Neuronal stem cell (in vitro differentiated cells): ENCODE measurements around the gene EFNA1.

Experiments used
- DNase-seq: peaks from one replicate; pipeline ENCODE4 v3.0.0-alpha.2; 2013; ENCODE audit warnings: low spot score
- H2AFZ ChIP-seq: one replicate; pipeline ENCODE4 v1.6.1; 2013; ENCODE audit warnings: mild to moderate bottlenecking, low read length, inconsistent platforms
- H2AK5ac ChIP-seq: 2 replicates; pipeline ENCODE4 v1.6.1; 2013; ENCODE audit warnings: low read depth, mild to moderate bottlenecking, inconsistent platforms, low read length, moderate library complexity, mixed read lengths
- H2BK120ac ChIP-seq: 2 replicates; pipeline ENCODE4 v1.6.1; 2013; ENCODE audit warnings: low read depth, mild to moderate bottlenecking, inconsistent platforms, low read length, moderate library complexity, mixed read lengths
- H2BK12ac ChIP-seq: one replicate; pipeline ENCODE4 v1.6.1; 2013; ENCODE audit warnings: low read length, inconsistent platforms
- H2BK15ac ChIP-seq: 2 replicates; pipeline ENCODE4 v1.6.1; 2013; ENCODE audit warnings: mild to moderate bottlenecking, low read length, inconsistent platforms, mixed read lengths
- H2BK5ac ChIP-seq: one replicate; pipeline ENCODE4 v1.6.1; 2013; ENCODE audit warnings: inconsistent platforms, mild to moderate bottlenecking, low read length, moderate library complexity
- H3K14ac ChIP-seq: one replicate; pipeline ENCODE4 v1.6.1; 2013; ENCODE audit warnings: low read length, inconsistent platforms
- H3K18ac ChIP-seq: 2 replicates; pipeline ENCODE4 v1.6.1; 2013; ENCODE audit warnings: low read length, inconsistent platforms
- H3K23ac ChIP-seq: 2 replicates; pipeline ENCODE4 v1.6.1; 2013; ENCODE audit warnings: low read depth, mild to moderate bottlenecking, mixed read lengths, low read length, inconsistent platforms; ENCODE audit not compliant: poor library complexity
- H3K27ac ChIP-seq: replicated peaks from 3 replicates; pipeline ENCODE4 v1.5.1; 2013; ENCODE audit warnings: low read length, inconsistent platforms
- H3K27me3 ChIP-seq, 3 experiments: 2 replicates each; pipeline ENCODE4 v1.6.1; 2013; ENCODE audit warnings: low read length in 3 of 3, mild to moderate bottlenecking in 2 of 3, inconsistent platforms in 1 of 3, low read depth in 1 of 3, mixed read lengths in 1 of 3, moderate library complexity in 1 of 3; ENCODE audit not compliant: control insufficient read depth in 3 of 3, insufficient read depth in 3 of 3
- H3K36me3 ChIP-seq, 2 donors: replicated peaks in 1 of 2; 2 replicates each; pipeline ENCODE4 v1.6.1; 2013; ENCODE audit warnings: low read length in 2 of 2; ENCODE audit not compliant: control insufficient read depth in 2 of 2, insufficient read depth in 2 of 2
- H3K4ac ChIP-seq: 2 replicates; pipeline ENCODE4 v1.6.1; 2013; ENCODE audit warnings: inconsistent platforms, mild to moderate bottlenecking, low read length, moderate library complexity
- H3K4me1 ChIP-seq, 2 donors: 1 replicate in 1 of 2; 2 replicates in 1 of 2; pipeline ENCODE4 v1.6.1; 2013; ENCODE audit warnings: low read length in 2 of 2, low read depth in 1 of 2; ENCODE audit not compliant: control insufficient read depth in 2 of 2, insufficient read depth in 1 of 2
- H3K4me2 ChIP-seq: one replicate; pipeline ENCODE4 v1.6.1; 2013; ENCODE audit warnings: mild to moderate bottlenecking, low read length, inconsistent platforms; ENCODE audit not compliant: insufficient read depth, poor library complexity, severe bottlenecking
- H3K4me3 ChIP-seq, 2 donors: 2 replicates each; pipeline ENCODE4 v1.5.1; 2013; ENCODE audit warnings: low read length in 2 of 2, mild to moderate bottlenecking in 2 of 2, inconsistent platforms in 1 of 2, moderate library complexity in 1 of 2
- H3K79me1 ChIP-seq: one replicate; pipeline ENCODE4 v1.6.1; 2013; ENCODE audit warnings: low read depth, mild to moderate bottlenecking, inconsistent platforms, low read length, moderate library complexity
- H3K9ac ChIP-seq: one replicate; pipeline ENCODE4 v1.6.1; 2013; ENCODE audit warnings: mild to moderate bottlenecking, low read depth, low read length, inconsistent platforms; ENCODE audit not compliant: poor library complexity
- H3K9me3 ChIP-seq, 2 donors: replicated peaks in 1 of 2; 2 replicates each; pipeline versions ENCODE3 to v1.6.1; 2013; ENCODE audit warnings: low read length in 2 of 2, mild to moderate bottlenecking in 2 of 2, inconsistent platforms in 1 of 2, low read depth in 1 of 2, mixed read lengths in 1 of 2, moderate library complexity in 1 of 2; ENCODE audit not compliant: control insufficient read depth in 2 of 2, insufficient read depth in 1 of 2
- H4K8ac ChIP-seq: one replicate; pipeline ENCODE4 v1.6.1; 2013; ENCODE audit warnings: low read depth, mild to moderate bottlenecking, inconsistent platforms, low read length, moderate library complexity
- H4K91ac ChIP-seq: one replicate; pipeline ENCODE4 v1.6.1; 2013; ENCODE audit warnings: low read length, low read depth, mild to moderate bottlenecking, inconsistent platforms; ENCODE audit not compliant: poor library complexity
- WGBS, 2 donors: extraction: QIAGEN DNeasy Blood & Tissue Kit; methylation state at CpG; one replicate each; pipeline ENCODE4 v1.1.7; 2013; ENCODE audit warnings: missing lambda C conversion rate in 2 of 2, mixed read lengths in 1 of 2; ENCODE audit not compliant: insufficient read length in 2 of 2, insufficient replicate concordance in 1 of 2; ENCODE audit errors: extremely low coverage in 2 of 2; 5-methylcytosine and 5-hydroxymethylcytosine counted together

EFNA1 gene

DNA sequence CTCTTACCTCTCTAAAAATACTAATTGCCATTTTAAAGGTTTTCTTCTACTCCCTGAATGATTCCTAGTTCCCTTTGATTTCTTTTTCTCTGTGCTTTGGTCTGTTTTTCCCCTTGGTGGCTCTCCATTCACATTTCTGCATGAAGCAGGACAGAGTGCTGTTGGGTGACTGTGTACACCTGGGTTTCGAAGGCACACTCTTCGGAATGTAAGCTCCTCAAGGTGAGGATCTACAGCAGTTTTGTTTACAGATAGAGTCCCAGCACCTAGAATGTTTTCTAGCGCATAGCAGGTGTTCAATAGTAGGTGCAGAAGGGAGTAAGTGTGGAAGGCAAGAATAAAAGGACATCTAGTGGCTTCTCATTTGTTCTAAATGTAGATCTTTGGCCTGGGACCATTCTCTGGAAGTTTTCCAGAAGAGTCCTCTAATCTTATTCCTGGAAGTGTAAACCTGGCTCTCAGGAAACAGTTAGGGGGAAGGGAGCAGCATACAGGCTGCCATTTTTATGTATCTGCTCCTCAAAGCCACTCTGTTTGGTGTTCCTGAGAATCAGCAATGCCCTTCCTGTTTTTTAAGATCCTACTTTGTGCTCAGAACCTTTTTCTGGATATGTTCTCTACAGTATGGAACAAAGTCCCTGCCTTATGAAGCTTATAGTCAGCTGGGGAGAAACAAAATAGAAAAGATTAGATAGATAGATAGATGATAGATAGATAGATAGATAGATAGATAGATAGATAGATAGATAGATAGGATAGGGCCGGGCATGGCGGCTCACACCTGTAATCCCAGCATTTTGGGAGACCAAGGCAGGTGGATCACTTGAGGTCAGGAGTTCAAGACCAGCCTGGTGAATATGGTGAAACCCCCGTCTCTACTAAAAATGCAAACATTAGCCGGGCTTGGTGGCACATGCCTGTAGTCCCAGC is 22.8 kb upstream of the EFNA1 start:
- Histone ChIP-seq H4K8ac (no peak overlapping the region), H3K36me3 (no peaks in the 10 kb centered on the region), H2BK12ac (no peak overlapping the region), H3K9me3 (no peaks in the 10 kb centered on the region), H3K23ac (no peak overlapping the region), H3K27me3 (peaks cover 0 to 44% (median 0%) of the 10 kb centered on the region in 3 experiments), H3K79me1 (no peaks in the 10 kb centered on the region), H3K4ac (no peak overlapping the region), H3K18ac (no peak overlapping the region), H2AFZ (no peak overlapping the region), H2AK5ac (no peak overlapping the region), H3K4me2 (no peak overlapping the region), H3K14ac (no peak overlapping the region), H3K27ac (no peak overlapping the region), H3K9ac (no peak overlapping the region), H4K91ac (no peak overlapping the region), H2BK15ac (no peak overlapping the region), H2BK5ac (no peak overlapping the region), H3K4me3 (no peak overlapping the region), H2BK120ac (no peak overlapping the region), H3K4me1 (no peaks in the 10 kb centered on the region)
- WGBS, 2 donors = no CpG with 5 or more reads among the region's 7 CpGs
- DNase-seq = no peak

DNA sequence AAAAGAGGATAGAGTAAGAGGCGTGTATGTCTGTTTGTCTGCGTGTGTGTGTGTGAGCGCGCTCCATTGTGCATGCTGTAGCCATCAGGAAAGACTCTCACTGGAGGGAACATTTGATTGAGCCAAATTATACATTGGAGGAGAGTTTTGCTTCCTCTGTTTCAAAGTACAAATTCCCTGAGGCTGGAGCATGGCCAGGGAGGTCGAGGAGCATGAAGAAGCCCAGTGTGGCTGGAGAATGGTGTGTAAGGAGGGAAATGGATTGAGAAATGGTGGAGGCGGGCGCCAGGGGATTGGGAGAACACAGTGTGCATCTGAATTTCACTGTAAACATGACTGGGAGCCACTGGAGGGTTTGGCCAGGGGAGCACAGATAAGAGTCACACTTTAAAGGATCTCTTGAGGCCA is 22.1 kb upstream of the EFNA1 start:
- Histone ChIP-seq H2BK5ac (no peak overlapping the region), H4K91ac (no peak overlapping the region), H3K4me1 (no peaks in the 10 kb centered on the region), H3K27me3 (peaks cover 0 to 44% (median 0%) of the 10 kb centered on the region in 3 experiments), H3K79me1 (no peaks in the 10 kb centered on the region), H3K9me3 (no peaks in the 10 kb centered on the region), H3K4me3 (no peak overlapping the region), H3K36me3 (no peaks in the 10 kb centered on the region), H3K18ac (no peak overlapping the region), H3K9ac (no peak overlapping the region), H2BK12ac (no peak overlapping the region), H4K8ac (no peak overlapping the region), H3K4ac (no peak overlapping the region), H2AFZ (no peak overlapping the region), H3K27ac (no peak overlapping the region), H3K14ac (no peak overlapping the region), H2BK15ac (no peak overlapping the region), H2AK5ac (no peak overlapping the region), H3K4me2 (no peak overlapping the region), H2BK120ac (no peak overlapping the region), H3K23ac (no peak overlapping the region)
- whole genome bisulfite sequencing, 2 donors = no CpG with 5 or more reads among the region's 7 CpGs
- no peak for DNase-seq

DNA sequence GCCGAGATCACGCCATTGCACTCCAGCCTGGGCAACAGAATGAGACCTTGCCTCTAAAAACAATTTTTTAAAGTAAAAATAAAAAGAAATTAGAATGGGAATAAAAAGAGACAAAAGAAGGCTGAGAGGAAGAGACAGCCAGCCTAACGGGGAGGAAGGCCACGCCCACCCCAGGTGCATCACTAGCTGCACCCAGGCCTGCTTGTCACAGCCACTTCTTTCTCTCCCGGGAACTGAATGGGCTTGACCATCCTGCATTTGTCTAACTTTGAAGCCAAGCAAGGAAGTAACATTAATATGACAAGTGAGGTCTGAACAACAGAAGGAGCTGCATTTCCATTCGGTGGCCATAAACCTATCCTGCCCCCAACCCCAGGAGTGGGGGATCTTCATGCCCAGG is 20.8 kb upstream of the EFNA1 start:
- H3K9ac ChIP-seq = no peak overlapping the region
- no peak overlapping the region for H3K14ac ChIP-seq
- H3K27ac ChIP-seq = no peak overlapping the region
- no peaks in the 10 kb centered on the region for H3K79me1 ChIP-seq
- no peak overlapping the region for H4K91ac ChIP-seq
- peak overlapping the region; percentile 43 for H2BK15ac ChIP-seq
- no peak overlapping the region for H3K4me3 ChIP-seq
- no peak overlapping the region for H3K4me2 ChIP-seq
- H3K18ac ChIP-seq = no peak overlapping the region
- H3K4me1 ChIP-seq = no peaks in the 10 kb centered on the region
- H3K36me3 ChIP-seq = no peaks in the 10 kb centered on the region
- no peak for DNase-seq
- H2AK5ac ChIP-seq = no peak overlapping the region
- no peak overlapping the region for H3K23ac ChIP-seq
- H2BK120ac ChIP-seq = no peak overlapping the region
- no peak overlapping the region for H4K8ac ChIP-seq
- no CpG with 5 or more reads among the region's 6 CpGs for whole genome bisulfite sequencing, 2 donors
- no peak overlapping the region for H2BK12ac ChIP-seq
- peaks cover 0 to 44% (median 0%) of the 10 kb centered on the region in 3 experiments for H3K27me3 ChIP-seq
- H3K9me3 ChIP-seq = no peaks in the 10 kb centered on the region
- H3K4ac ChIP-seq = no peak overlapping the region
- H2AFZ ChIP-seq = no peak overlapping the region
- H2BK5ac ChIP-seq = no peak overlapping the region
